ENCODE results near the gene BCKDHB.
"Not testable (repeated sequence)": the region's sequence is repeated elsewhere in the genome, so short reads cannot be mapped to it uniquely, and the experiment has no call there.

Gene BCKDHB

GRCh38 chr6:80233262-80233661 lies 126.8 kb downstream of the BCKDHB start:
- H3K4me3 ChIP-seq = no peak overlapping the region
- no peak for DNase-seq (ENCODE audit: low spot score)
- TF ChIP-seq, protein P1, sequence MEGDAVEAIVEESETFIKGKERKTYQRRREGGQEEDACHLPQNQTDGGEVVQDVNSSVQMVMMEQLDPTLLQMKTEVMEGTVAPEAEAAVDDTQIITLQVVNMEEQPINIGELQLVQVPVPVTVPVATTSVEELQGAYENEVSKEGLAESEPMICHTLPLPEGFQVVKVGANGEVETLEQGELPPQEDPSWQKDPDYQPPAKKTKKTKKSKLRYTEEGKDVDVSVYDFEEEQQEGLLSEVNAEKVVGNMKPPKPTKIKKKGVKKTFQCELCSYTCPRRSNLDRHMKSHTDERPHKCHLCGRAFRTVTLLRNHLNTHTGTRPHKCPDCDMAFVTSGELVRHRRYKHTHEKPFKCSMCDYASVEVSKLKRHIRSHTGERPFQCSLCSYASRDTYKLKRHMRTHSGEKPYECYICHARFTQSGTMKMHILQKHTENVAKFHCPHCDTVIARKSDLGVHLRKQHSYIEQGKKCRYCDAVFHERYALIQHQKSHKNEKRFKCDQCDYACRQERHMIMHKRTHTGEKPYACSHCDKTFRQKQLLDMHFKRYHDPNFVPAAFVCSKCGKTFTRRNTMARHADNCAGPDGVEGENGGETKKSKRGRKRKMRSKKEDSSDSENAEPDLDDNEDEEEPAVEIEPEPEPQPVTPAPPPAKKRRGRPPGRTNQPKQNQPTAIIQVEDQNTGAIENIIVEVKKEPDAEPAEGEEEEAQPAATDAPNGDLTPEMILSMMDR (IDR thresholded peaks at IDR 0.05) = no peak
- H3K27ac ChIP-seq = no peak overlapping the region

DNA sequence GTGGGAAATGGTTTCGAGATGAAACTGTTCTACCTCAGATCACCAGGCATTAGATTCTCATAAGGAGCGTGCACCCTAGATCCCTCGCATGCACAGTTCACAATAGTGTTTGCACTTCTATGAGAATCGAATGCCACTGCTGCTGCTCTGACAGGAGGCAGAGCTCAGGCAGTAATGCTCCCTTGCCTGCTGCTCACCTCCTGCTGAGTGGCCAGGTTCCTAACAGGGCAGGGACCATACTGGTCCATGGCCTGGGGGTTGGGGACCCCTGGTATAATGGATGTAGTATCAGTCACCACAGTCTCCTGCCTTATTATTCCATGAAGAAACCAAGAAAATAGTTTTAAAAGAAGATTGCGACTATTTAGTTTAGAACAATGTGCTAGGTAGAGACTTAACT lies 127.5 kb downstream of the BCKDHB start:
- TF ChIP-seq, protein P1 (IDR thresholded peaks at IDR 0.05) = no peak
- Histone ChIP-seq H3K27ac (no peak overlapping the region), H3K4me3 (no peak overlapping the region)
- no peak for DNase-seq (ENCODE audit: low spot score)

GRCh38 chr6:80234401-80234800 lies 127.9 kb downstream of the BCKDHB start:
- no peak overlapping the region for H3K27ac ChIP-seq
- H3K4me3 ChIP-seq = no peak overlapping the region
- no peak for DNase-seq (ENCODE audit: low spot score)

GRCh38 chr6:80234908-80235307 lies 128.4 kb downstream of the BCKDHB start:
- Histone ChIP-seq H3K4me3 (no peak overlapping the region), H3K27ac (no peak overlapping the region)
- TF ChIP-seq, protein P1 (IDR thresholded peaks at IDR 0.05) = no peak
- no peak for DNase-seq (ENCODE audit: low spot score)

More at GRCh38 chr6:80234401-80234800, 127.9 kb downstream of the BCKDHB start:
- TF ChIP-seq, protein P1 (IDR thresholded peaks at IDR 0.05) = no peak

GRCh38 chr6:80235647-80236046 lies 129.2 kb downstream of the BCKDHB start:
- Histone ChIP-seq H3K4me3 (no peak overlapping the region), H3K27ac (no peak overlapping the region)
- TF ChIP-seq, protein P1 (IDR thresholded peaks at IDR 0.05) = no peak
- no peak for DNase-seq (ENCODE audit: low spot score)

DNA sequence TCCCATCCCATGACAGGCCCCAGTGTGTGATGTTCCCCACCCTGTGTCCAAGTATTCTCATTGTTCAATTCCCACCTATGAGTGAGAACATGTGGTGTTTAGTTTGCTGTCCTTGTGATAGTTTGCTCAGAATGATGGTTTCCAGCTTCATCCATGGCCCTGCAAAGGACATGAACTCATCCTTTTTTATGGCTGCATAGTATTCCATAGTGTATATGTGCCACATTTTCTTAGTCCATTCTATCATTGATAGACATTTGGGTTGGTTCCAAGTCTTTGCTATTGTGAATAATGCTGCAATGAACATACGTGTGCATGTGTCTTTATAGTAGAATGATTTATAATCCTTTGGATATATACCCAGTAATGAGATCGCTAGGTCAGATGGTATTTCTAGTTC lies 132.3 kb downstream of the BCKDHB start:
- not testable (repeated sequence) for H3K27ac ChIP-seq; H3K4me3 ChIP-seq; DNase-seq (ENCODE audit: low spot score)

GRCh38 chr6:80245043-80245442 lies 138.6 kb downstream of the BCKDHB start:
- no peak overlapping the region for H3K27ac ChIP-seq
- H3K4me3 ChIP-seq = no peak overlapping the region
- no peak for DNase-seq (ENCODE audit: low spot score)
- TF ChIP-seq, protein P1 (IDR thresholded peaks at IDR 0.05) = no peak

DNA sequence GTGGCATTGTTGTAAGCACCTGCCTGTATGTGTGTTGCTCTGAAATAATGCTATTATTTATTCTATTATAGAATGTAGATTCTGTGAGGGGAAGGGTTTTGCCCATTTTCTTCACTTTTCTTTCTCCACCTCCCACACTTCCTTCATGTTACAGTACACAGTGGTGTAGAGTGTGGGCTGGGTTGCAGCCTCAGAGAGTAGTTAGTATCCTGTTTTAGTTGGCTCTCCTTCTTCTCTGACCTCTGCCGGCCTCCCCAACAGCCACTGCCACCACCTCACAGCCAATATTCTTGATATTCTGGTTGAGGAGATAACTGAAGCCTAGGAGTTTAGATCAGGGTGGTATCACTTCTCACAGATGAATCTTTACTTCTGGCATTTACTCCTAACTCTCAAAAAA lies 143.4 kb downstream of the BCKDHB start:
- TF ChIP-seq, protein P1 (IDR thresholded peaks at IDR 0.05) = no peak
- no peak overlapping the region for H3K27ac ChIP-seq
- no peak for DNase-seq (ENCODE audit: low spot score)
- H3K4me3 ChIP-seq = no peak overlapping the region

Data from coronary artery (tissue), 2 donors.